Measurements from ENCODE around the gene MAD1L1.

MAD1L1 gene

DNA sequence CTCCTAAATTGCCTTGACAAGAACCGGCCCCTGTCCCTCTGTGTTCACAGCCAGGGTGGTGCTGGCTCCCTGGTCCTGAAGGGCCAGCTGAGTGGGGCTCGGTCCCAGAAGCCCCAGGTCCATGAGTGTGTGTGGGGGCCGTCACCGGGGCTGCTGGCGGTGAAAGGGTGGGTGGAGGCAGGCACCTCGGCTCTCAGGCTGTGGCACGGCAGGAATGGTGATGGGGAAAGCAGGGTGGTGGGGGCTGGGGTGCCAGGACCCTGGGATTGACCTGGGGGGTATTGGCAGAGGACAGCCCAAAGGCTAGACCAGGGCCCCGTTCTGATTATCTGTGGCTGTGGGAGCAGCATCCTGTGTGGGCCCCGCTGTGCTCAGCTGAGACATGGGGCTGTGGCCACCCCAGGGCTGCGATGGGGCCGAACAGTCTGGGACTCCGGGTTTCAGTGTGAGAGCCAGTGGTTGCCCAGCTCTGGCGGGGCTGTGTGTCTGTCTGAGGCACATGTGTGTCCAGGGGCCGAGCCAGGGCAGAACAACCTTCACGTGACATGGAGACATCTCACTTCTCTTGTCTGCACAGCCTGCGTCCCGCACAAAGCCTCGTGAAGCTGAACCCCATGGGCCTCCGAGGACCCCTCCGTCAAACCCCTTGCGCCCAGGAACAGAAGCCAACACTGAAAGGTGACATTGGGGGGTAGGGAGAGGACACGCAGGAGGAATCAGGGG, 418.5 kb downstream of the MAD1L1 start:
- DNase-seq (ENCODE audit: low read depth) = no peak

DNA sequence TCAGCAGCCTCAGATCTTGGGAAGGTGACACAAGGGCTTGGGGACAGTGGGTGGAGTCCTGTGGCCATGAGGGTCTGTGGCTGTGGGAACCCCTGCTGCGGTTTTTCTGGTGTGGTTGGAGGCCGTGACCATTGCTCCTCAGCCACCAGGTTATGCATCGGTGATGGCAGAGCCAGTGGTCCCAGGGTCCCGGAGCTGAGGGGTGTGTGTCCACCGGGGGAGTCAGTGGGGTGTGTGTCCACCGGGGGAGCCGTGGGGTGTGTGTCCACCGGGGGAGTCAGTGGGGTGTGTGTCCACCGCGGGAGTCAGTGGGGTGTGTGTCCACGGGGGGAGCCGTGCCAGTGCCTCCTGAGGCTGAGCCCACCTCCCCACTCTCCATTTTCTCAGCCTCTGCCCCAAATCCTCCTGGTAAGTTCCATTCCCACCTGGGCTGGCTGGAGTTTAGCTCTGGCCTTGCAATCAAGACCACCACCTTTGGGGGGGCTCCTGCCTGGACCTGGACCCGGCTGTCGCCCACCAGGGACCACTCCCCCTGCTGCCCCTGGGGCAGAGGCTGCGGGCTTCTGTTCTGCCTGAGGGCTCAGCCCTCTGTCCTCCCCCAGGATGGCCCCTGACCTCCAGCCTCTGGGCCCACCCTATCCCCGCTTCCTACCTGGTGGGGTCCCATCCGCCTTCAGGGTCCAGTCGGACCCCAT, 419.2 kb downstream of the MAD1L1 start:
- no peak for DNase-seq (ENCODE audit: low read depth)

GRCh38 chr7:1812509-1813393, 420.0 kb downstream of the MAD1L1 start:
- no peak for DNase-seq (ENCODE audit: low read depth)

- DNase-seq (ENCODE audit: low read depth) = no peak
Observed at GRCh38 chr7:1811850-1812508, 420.8 kb downstream of the MAD1L1 start.

DNA sequence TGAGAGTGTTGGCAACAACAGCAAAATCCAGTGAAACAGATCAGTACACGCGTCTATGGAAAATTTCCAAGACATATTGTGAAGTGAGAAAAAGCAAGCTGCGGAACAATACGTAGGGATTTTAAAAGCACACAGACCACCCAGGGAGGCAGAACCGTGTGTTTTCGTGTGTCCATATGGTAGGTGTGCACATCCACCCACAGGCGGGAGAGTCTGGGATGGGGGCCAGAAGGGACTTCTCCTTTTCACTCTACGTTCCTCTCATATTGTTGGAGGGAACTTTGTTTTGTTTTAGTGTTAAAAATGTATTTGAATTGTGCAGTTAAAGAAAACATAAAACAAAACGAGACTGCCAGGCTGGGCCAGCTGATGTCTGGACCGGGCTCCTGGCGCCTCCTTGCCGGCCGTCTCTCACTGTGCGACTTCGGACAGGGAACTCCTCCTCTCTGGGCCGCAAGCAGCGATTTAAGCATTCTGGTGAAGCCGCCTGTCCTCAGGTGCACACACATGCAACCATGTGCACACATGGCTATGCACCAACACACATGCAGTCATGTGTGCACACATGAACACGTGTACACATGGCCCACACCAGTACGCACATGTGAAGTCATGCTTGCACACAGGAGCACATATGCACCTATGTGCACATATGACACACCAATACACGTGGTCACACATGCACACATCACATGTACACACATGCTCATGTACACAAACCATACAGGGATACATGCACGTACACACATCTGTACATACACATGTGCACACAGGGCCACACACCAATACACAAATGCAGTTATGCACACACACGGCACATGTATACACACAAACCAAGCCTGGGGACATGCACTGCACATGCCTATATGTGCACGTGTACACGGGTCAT, 421.5 kb downstream of the MAD1L1 start:
- no peak for DNase-seq (ENCODE audit: low read depth)

DNA sequence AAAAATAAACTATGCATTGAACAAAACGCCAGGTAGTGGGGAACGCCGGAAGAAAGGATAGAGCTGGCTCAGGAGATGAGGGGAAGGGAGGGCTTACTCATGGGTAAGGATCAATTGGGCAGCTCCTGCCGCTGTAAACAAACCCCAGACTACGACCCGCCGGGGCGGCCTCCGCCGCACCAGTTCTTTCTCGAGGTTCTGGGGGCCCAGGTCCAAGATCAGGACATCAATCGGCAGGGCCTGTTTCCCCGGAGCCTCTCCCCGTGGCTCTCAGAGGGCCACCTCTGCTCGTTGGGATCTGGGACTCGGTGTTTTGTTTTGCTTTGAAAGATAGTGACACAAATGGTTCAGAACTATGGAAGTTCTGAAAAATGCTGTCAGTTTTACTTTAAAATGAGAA, 422.2 kb downstream of the MAD1L1 start:
- DNase-seq (ENCODE audit: low read depth) = no peak

DNA sequence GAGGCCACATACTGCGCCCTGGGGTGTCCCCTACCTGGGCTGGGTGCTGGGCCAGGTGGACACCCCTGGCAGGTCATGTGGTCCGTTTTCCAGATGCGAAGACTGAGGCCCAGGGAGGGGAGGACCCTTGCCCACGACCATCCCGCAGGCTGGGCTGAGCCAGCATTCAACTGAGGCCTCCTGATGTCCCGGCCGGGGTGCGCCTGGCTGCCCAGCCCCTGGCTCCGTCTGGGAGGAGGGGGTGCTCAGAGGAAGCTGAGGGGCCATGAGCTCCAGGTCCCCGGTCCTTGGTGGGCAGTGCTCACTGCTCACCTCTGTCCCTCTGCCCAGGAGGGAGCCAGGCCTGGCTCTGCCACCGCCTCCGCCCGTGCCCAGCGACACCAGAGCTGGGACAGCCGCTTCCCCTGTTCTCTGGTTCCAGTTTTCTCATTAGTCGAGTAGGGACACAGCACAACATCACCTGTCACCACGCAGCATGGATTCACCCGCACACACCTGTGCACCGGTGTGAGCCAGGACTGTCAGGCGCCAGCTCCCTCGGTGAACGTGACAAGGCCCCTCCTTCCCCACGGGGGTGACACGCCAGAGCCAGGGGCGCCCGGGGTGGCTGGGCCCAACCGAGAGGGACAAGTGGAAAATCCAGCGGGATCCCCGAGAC, 423.0 kb downstream of the MAD1L1 start:
- no peak for DNase-seq (ENCODE audit: low read depth)

DNA sequence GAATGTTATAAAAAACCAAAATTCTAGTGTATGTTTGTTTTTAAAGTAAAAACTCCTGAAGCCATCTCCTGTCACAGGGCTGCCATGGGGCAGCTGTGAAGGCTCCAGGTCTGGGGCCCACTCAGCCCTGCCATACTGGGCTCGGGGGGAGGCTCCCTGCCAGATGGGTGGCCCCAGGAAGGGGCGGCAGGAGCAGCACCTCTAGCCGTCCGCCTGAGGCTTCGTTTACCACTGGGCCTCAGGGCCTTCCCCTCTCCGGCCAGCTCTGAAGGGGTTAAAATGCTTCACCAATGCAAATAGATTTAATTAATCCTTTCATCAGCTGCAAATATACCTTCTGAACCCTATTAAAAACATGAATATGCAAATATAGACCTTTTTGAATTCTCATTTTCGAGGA, 423.7 kb downstream of the MAD1L1 start:
- DNase-seq (ENCODE audit: low read depth) = no peak

- no peak for DNase-seq (ENCODE audit: low read depth)
Observed at GRCh38 chr7:1807821-1808600, 424.7 kb downstream of the MAD1L1 start.

DNA sequence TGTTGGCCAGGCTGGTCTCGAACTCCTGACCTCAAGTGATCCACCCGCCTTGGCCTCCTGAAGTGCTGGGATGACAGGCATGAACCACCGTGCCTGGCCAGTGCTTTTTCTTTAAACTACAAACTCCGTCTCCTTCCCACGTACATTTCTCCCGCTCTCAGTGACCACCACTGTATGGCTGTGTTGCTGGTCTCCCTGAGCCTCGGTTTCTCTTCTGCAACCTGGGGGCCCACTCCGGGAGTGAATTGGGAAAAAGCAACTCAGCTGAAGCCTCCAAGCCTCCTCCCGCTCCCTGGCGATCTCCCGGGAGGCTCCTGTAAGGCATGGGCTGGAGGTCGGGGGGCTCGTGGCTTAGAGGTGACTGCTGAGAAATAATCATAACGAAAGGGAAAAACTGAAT, 426.4 kb downstream of the MAD1L1 start:
- DNase-seq (ENCODE audit: low read depth) = no peak

DNA sequence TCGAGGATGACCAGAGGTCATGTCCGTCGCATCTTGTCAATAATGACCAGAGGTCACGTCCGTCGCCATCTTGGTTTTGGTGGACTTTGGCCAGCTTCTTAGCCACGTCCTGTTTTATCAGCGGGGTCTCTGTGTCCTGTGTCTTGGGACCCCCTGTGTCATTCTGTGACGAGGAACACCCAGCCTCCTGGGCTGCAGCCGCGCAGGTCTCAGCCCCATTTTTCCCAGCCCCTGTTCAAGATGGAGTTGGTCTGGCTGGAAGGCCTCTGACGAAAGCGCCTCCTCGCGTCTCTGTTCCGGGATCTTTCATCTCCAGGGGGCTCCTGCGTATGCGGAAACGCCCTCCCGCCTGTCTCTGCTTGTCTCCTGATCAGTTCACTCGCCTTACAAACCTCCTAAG, 428.4 kb downstream of the MAD1L1 start:
- no peak for DNase-seq (ENCODE audit: low read depth)

DNA sequence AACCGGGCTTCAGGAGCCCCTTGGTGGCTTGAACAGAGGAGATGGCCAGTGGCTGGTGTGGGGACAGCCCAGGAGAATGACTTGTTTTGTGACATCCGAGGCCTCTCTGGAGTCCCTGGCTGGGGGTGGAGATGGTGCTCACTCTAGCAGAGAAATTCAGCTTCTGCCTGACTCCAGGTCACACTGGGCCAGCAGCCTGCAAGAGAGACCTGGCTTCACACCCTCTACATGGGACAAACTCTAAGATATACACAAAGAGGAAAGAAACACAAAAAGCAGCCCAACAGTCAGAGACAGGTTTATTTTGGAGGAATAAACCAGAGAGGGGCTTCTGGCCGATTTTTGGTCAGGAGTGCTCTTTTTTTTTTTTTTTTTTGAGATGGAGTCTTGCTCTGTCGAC, 429.8 kb downstream of the MAD1L1 start:
- DNase-seq (ENCODE audit: low read depth) = no peak

DNA sequence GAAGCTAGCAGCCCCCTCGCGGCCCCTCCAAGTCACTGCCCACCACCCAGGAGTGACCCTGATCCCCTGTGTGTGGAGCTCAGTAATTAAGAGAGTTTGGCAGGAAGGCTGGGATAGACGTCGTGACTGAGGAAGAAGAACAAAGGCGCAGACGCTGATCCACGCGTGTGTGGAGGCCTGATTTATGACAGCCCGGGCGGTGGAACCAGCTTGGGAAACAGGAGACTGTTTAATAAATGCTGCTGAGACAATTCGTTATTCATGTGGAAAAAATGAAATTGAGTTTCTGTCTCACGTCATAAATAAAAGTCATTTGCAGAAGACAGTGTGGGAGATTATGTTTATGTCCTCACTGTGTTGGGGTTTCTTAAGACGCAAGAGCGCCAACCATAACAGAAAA, 431.8 kb downstream of the MAD1L1 start:
- no peak for DNase-seq (ENCODE audit: low read depth)

DNA sequence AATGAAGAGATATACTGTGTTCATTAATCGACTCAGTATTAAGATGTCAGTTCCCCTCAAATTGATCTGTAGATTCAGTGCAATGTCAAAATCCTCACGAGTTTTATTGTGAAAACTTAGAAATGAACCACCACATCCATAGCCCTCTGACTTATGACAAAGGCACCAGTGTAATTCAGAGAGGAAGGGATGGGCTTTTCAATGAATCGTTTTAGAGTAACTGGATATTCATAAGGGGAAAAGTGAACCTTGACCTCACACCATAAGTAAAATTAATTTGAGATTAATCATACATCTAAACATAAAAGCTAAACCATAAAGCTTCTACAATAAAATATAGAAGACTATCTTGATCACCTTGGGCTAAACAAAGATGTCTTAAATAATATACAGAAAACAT, 434.6 kb downstream of the MAD1L1 start:
- no peak for DNase-seq (ENCODE audit: low read depth)

DNA sequence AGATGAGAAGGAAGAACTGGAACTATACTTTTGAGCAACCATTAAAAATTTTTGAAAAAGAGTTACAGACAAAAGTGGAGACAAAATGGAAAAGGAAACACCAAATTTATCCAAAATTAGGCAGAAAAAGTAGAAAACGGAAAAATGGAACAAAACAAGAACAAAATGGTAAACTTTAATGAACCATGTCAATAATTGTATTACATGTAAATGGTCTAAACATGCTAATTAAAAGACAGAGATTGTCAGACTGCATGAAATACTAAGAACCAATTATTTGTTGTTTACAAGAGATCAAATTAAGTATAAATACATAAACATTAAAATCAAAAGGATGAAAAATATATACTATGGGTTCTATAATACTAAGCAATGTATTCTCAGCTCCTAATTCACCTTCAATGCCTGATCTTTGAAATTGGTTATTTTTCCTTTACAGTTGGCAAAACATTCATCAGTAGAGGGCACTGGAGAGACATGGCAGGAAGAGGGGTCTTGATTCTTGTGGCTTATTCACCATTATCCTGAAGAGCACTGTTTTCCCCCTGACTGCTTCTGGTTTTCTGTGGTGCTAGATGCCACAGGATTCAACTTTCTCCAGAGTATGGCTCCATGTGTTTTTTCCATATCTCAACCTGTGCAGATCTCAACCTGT, 437.7 kb downstream of the MAD1L1 start:
- DNase-seq (ENCODE audit: low read depth) = no peak

DNA sequence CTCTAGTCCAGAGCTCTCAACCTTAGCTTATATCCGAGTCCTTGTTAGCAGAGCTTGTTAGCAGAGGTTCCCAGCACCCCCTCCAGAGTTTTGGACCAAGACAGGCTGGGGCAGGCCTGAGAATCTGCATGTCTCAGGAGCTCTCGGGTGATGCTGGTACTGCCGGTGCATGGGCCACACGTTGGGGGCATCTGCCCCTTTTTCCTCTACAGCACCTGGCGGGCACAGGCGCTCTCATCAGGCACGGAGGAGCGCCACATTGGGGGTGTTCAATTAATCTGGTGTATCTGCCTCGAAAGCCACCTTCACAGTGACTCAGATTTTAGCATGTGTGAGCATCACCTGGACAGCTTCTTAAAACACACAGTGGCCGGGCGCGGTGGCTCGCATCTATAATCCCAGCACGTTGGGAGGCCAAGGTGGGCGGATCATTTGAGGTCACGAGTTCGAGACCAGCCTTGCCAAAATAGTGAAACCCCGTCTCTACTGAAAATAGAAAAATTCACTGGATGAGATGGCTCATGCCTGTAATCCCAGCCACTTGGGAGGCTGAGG, 445.0 kb downstream of the MAD1L1 start:
- DNase-seq (ENCODE audit: low read depth) = no peak

DNA sequence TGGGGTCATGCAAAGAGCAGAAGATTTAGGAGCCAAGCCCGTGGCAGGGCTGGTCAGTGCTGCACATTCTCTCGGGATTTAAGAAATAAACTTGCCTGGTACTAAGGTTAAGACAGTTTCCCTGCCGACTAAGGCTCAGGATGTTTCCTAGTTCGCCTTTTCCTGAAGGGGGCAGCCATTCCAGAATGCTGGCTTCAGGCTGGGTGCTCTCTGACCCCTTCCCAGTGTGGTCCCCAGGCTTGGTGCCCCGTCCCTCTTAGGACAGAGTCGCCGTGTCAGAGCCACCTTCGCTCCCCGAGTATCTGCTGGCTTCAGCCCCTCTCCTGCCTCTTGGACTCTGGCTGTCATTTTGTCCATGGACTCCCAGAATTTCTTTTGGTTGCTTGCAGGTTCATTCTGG, 445.5 kb downstream of the MAD1L1 start:
- DNase-seq (ENCODE audit: low read depth) = no peak

GRCh38 chr7:1785839-1786238, 446.9 kb downstream of the MAD1L1 start:
- no peak for DNase-seq (ENCODE audit: low read depth)

GRCh38 chr7:1781369-1781768, 451.4 kb downstream of the MAD1L1 start:
- no peak for DNase-seq (ENCODE audit: low read depth)
